Measurements from ENCODE around the gene ANKRD49.
A peak's percentile ranks its signal among the peaks of the same experiment; 100 is the strongest.
"Not testable (repeated sequence)": the region's sequence is repeated elsewhere in the genome, so short reads cannot be mapped to it uniquely, and the experiment has no call there.

Gene ANKRD49, protein sequence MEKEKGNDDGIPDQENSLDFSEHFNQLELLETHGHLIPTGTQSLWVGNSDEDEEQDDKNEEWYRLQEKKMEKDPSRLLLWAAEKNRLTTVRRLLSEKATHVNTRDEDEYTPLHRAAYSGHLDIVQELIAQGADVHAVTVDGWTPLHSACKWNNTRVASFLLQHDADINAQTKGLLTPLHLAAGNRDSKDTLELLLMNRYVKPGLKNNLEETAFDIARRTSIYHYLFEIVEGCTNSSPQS

GRCh38 chr11:94493281-94494125, at the start of gene ANKRD49, which contains the start of gene MRE11:
Gene ANKRD49, plus strand, starts transcription at chr11:94493984. Its CDS starts 2,710 bp downstream, at chr11:94496694.
Gene MRE11, minus strand, starts transcription at chr11:94493844. Its CDS starts 1,043 bp downstream, at chr11:94492801.
- peak; percentile 98 for DNase-seq

GRCh38 chr11:94445641-94446040, 48.1 kb upstream of the ANKRD49 start:
- no peak for DNase-seq

- DNase-seq = no peak
Observed at GRCh38 chr11:94447149-94447548, 46.6 kb upstream of the ANKRD49 start.

DNA sequence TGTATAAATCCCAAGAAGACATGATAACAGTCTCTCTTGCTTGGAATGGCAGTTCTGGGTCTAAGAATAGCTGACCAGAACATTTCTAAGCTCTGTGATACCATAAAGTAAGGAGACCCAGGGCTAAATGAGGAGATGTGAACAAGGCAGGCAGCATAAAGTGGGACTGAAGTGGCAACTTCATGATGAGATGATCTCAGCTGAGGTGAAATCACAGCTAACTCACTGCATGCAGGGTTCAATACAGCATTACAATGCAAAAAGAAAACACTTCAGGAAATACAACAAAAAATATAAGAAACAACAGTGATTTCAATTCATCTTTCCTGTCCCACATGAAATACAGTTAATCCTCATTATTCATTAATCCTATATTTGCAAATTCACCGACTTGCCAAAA, 44.8 kb upstream of the ANKRD49 start:
- no peak for DNase-seq

GRCh38 chr11:94449437-94449836, 44.3 kb upstream of the ANKRD49 start:
- no peak for DNase-seq

DNA sequence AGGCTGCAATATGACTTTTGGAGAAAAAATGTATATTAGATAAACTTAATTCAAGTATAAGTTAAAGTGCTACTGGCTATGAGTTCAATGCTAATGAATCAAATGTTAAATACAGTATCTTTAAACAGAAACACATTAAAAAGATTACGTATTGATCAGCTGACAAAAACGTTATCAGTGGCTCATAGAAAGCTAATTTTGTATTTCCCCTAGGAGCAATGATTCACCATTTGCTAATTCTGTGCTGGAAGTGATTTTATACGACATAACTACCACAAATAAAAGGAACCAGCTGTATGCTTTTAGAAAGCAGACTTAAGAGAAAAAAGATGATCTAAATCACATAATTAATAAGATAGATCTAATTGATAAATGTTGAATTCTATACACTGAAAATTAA, 43.7 kb upstream of the ANKRD49 start:
- no peak for DNase-seq

GRCh38 chr11:94452988-94453387, 40.8 kb upstream of the ANKRD49 start:
- DNase-seq = no peak

DNA sequence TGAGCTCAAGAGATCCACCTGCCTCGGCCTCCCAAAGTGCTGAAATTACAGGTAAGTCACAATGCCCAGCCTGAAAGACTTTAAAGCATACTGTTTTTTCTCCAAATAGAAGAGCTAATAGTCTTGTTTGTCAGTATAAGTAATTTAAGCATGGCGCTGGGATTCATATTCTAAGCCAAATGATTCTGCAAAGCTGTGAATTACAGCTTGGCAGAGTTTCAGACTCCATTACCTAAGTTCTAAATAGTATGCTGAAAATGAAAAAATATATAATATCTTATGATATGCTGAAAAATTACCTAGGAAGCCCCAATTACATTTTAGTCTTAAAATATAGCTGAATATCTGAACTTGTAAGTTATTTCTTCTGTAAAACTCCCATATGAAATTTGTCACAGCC, 39.5 kb upstream of the ANKRD49 start:
- DNase-seq = no peak

DNA sequence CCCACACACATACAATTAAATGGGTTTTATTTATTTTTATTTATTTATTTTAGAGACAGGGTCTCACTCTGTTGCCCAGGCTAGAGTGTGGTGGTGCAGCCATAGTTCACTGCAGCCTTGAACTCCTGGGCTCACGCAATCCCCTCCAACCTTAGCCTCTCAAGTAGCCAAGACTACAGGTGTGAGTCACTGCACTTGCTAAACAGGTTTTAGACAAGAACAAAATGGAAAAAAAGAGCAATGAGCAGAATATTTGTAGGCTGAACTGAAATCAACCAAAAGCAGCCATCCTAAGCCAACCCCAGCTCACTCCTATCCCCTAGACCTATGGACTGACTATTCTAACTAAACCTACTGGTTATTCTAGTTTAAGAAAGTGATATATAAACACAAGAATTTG, 37.9 kb upstream of the ANKRD49 start:
- DNase-seq = no peak

DNA sequence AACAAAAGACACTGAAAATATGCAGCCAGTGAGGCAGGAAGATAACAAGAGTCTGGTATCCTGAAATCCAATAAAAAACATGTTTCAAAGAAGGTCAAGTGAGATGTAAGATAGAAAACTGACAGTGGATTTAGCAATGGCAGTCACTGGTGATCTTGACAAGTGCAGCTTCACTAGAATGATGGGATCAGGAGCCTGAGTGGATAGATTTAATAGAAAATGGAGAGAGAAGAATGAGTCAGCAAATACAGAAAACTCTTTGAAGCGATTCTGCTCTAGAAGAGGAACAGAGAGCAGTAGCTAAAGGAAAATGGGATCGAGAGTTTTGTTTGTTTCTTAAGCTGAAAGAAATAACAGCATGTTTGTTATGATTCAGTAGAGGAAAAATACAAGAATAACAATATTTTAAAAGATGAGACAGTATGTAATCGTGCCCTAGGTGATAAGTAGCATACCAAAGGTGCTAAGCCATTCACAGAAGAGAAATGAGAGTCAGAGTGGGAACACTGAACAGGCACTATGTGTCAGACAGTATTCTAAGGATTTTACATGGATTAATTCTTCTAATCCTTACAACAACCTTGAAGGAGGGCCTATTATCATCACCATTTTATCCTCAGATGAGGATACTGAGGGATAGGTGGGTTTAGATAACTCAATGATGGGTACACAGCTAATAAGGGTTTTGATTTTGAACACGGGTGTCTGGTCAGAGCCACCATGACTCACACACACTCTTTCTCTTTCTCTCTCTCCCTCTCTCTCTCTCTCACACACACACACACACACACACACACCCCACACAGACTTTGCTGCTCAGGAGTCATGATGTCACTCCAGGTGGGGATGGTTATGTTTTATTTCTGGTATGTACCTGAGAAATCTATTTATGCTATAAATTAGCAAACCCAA, 36.4 kb upstream of the ANKRD49 start:
- no peak for DNase-seq

DNA sequence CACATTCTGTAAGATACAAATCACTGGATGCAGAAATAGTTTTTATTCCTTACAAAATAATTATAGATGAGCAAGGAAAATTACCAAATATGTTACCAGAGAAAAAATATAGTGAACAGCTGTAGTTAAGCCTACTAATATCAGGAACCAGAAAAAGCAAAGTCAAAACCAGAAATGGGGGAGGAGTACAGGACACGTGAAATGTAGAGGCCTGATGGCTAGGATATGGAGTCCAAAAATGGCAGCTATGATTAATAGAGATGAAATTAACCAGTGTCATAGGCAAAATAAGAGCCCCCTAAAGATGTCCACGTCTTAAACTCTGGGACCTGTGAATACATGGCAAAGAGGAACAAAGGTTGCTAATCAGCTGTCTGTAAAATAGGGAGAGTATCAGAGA, 34.2 kb upstream of the ANKRD49 start:
- no peak for DNase-seq

DNA sequence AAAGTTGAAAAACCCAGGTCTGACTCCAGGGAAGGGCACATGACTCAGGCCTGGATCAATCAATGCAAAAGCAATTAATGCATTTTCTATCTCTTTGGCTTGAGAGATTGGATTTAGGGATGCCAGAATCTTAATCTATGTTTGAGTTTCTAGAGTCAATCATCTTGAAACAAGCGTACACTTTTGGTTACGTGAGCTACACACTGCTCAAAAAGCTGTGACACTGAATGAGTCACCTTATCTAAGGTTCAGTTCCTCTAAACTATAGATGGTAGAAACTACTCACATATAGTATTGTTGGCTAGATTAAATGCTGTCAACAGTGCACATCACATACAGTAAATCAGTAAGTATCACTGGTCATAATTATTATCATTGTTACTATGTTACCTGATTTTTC, 24.4 kb upstream of the ANKRD49 start:
- no peak for DNase-seq

DNA sequence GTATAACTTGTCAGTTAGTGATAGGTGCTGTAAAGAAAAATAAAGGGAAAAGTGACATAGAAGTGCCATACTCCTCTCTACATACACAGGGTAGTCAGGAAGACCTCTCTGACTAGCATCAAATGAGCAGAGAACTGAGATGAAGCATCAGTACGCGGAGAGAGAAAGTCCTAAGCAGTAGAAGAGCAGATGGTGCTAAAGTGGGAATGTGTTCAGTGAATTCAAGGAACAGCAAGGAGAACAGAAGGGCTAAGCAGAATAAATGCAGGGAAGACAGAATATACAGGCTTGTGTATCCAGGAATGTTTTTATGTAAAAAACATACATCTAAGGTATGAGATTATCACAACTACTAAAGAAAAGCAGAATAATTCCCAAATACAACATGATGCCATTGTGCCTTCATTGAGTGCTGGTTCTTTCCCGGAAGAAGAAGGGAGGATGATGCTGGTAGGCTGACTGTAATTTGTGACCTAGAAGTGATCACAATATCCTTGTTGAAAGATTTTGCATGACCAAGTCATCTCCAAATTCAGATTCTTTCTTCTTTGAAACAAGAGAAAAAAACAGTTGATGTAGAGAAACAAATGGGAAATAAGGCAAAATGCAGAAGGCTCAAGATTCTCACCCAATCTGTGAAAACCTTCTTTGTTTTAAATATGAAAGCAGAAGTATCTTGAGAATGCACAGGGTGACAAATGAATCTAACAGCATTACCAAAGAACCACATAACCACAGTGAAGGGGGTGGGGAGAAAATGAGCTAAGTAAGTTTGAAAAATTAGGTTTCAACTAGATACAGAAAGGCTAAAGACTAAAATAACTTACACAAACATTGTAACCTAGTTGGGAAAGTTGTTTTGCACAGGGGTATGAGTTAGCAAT, 20.6 kb upstream of the ANKRD49 start:
- DNase-seq = no peak

DNA sequence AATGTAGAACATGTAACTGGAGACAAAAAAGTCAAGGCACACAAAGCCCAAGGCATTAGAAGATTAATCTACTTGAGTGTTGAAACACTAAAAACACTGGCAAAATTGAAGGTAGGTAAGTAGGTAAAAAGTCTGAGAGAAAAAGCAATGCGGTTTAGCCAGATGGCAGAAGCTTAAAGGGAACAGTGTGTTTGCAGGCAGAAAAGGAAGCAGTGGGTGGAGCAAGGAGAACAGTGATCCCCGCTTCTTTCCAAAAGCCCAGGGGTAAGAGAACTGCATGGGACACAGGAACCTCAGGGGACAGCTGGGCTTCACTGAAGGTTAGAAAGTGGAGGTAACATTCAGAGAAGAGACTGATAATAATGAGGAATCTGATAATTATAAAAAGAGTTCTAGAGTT, 16.2 kb upstream of the ANKRD49 start:
- DNase-seq = no peak

DNA sequence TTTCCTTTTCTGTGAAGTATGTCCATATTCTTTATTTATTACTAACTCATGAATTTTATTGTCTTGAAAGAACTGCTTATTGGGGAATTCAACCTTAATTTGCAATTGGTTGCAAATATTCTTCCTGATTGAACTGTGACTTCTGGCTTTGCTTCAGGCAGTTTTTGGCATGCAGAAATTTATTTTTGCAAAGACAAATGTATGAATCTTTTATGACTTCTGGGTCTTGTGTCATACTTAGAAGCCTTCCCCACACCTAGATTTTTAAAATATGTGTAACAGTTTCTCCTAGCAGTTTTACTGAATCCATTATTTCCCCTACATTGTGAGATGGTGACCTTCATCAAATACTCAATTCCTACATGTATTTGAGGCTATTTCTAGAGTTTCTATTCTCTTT, 12.4 kb upstream of the ANKRD49 start:
- DNase-seq = no peak

DNA sequence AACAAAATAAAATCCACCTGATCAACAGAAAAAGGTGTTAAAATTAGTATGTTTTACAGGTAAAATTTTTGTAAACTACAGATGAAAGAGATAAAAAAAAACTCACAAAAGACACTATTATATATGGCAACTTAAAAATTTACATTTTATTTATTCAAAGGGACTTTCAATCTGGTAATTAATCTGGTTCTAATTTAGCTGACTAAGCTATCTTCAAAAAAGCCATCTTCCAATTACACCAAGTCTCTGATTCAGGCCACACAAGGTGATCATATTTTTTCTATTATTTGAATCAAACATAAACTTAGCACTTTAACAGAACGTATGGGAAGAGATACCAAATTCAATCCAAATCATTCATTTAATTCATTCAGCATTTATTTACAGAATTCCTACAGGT, 7.7 kb upstream of the ANKRD49 start:
- DNase-seq = no peak

GRCh38 chr11:94494126-94494680, 419 bp downstream of the ANKRD49 start:
- DNase-seq = no peak

GRCh38 chr11:94500181-94500580, 6.4 kb downstream of the ANKRD49 start:
- DNase-seq = no peak

DNA sequence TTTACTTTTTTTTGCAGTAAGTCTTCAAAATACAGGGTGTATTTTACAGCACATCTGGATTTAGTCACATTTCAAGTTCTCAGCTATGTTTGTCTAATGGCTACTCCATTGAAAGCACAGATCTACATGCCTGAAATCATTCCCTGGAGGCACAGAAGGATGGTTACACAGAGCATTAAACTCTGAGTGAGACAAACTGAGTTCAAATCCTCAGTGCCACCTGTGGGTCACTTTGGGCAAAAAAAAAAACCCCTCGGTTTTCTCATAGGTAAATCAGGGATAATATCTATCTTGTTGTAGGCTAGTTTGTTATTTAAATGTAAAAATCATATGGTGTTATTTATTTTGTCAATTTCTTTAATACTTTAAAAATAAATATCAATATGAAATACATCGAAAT, 7.7 kb downstream of the ANKRD49 start:
- DNase-seq = no peak

DNA sequence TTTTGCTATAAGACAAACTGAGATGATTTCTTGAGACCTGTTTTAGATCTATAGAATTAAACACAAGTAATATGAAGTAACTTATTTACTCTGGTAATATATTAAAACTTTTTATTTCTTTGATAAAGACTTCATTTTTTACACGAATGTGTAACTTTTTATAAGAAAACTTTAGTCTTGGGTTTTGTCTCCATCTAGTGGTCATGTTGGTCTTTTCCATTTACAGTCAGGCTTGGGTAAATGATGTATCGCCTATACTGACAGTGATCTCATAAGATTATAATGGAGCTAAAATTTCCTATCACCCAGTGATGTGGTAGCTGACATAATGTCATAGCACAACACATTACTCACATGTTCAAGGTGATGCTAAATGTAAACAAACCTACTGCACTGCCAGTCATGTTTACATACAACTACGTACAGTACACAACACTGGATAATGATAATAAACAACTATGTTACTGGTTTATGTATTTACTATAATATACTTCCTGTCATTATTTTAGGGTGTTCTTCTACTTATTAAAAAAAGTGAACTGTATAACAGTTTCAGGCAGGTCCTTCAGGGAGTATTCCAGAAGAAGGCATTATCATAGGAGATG, 11.0 kb downstream of the ANKRD49 start:
- DNase-seq = no peak

DNA sequence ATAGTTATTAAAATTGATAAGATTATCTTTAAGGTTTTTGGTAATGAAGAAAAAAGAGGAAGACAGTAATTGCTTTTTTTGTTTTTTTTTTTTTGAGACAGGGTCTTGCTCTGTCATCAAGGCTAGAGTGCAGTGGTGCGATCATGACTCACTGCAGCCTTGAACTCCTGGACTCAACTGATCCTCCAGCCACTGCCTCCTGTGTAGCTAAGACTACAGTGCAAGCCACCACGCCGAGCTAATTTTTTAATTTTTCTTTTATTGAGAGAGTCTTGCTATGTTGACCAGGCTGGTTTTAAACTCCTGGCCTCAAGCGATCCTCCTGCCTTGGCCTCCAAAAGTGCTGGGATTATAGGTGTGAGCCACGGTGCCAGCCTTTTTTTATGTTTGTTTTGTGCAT, 12.7 kb downstream of the ANKRD49 start:
- not testable (repeated sequence) for DNase-seq

GRCh38 chr11:94507485-94507884, 13.7 kb downstream of the ANKRD49 start:
- no peak for DNase-seq

Data from NCI-H1048 (cell line).